PFSK-1 (cell line): ENCODE measurements around the gene CYSRT1.

Experiments
- FOXP2 ChIP-seq: optimal IDR thresholded peaks from 2 replicates; pipeline ENCODE3; 2011; ENCODE audit warnings: borderline replicate concordance, control low read depth, inconsistent platforms; ENCODE audit not compliant: insufficient read depth; ENCODE audit errors: extremely low read length, extremely low read depth
- POLR2AphosphoS5 ChIP-seq: IDR thresholded peaks from 2 replicates; pipeline ENCODE4 v1.6.1; 2012; ENCODE audit warnings: low read depth, mild to moderate bottlenecking, control low read depth, low read length, moderate library complexity
- SIN3A ChIP-seq: IDR thresholded peaks from 2 replicates; pipeline ENCODE4 v1.6.1; 2012; ENCODE audit warnings: mild to moderate bottlenecking, low read length, moderate library complexity, borderline replicate concordance; ENCODE audit not compliant: insufficient read depth
- TAF1 ChIP-seq: IDR thresholded peaks from 2 replicates; pipeline ENCODE4 v1.6.1; 2012; ENCODE audit warnings: low read length, control low read depth, borderline replicate concordance; ENCODE audit not compliant: insufficient read depth
- TF ChIP-seq, protein P1 (sequence below), 2 experiments: IDR thresholded peaks; 2 replicates each; pipeline versions ENCODE4 v1.6.1 to v1.8.0; 2011 to 2012; ENCODE audit warnings: low read depth in 2 of 2, low read length in 2 of 2, control low read depth in 1 of 2, inconsistent platforms in 1 of 2, mild to moderate bottlenecking in 1 of 2, moderate library complexity in 1 of 2; ENCODE audit not compliant: insufficient read depth in 1 of 2

The CYSRT1 gene

DNA sequence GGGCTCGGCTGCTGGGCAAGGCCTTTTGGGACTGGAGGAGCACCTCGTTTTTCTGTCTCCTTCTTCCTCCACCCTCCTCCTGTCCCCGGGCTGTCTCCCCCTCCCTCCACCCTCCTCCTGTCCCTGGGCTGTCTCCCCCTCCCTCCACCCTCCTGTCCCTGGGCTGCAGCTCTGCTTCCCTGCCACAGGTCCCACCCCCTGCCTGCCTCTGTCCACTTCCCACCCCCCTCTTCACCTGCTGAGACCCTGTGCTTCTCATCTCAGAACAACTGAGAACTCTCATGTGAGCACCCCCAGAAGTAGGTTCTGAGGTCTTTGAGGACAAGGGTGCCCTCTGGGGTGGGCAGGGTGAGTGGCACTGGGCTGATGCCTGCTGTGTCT is 46.7 kb downstream of the CYSRT1 start:
- no peak for TF ChIP-seq FOXP2
- TF ChIP-seq, protein P1, sequence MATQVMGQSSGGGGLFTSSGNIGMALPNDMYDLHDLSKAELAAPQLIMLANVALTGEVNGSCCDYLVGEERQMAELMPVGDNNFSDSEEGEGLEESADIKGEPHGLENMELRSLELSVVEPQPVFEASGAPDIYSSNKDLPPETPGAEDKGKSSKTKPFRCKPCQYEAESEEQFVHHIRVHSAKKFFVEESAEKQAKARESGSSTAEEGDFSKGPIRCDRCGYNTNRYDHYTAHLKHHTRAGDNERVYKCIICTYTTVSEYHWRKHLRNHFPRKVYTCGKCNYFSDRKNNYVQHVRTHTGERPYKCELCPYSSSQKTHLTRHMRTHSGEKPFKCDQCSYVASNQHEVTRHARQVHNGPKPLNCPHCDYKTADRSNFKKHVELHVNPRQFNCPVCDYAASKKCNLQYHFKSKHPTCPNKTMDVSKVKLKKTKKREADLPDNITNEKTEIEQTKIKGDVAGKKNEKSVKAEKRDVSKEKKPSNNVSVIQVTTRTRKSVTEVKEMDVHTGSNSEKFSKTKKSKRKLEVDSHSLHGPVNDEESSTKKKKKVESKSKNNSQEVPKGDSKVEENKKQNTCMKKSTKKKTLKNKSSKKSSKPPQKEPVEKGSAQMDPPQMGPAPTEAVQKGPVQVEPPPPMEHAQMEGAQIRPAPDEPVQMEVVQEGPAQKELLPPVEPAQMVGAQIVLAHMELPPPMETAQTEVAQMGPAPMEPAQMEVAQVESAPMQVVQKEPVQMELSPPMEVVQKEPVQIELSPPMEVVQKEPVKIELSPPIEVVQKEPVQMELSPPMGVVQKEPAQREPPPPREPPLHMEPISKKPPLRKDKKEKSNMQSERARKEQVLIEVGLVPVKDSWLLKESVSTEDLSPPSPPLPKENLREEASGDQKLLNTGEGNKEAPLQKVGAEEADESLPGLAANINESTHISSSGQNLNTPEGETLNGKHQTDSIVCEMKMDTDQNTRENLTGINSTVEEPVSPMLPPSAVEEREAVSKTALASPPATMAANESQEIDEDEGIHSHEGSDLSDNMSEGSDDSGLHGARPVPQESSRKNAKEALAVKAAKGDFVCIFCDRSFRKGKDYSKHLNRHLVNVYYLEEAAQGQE (IDR thresholded peaks at IDR 0.05; ENCODE audit: insufficient read depth in 1 of 2, low read depth in 2 of 2, low read length in 2 of 2), result no peak

DNA sequence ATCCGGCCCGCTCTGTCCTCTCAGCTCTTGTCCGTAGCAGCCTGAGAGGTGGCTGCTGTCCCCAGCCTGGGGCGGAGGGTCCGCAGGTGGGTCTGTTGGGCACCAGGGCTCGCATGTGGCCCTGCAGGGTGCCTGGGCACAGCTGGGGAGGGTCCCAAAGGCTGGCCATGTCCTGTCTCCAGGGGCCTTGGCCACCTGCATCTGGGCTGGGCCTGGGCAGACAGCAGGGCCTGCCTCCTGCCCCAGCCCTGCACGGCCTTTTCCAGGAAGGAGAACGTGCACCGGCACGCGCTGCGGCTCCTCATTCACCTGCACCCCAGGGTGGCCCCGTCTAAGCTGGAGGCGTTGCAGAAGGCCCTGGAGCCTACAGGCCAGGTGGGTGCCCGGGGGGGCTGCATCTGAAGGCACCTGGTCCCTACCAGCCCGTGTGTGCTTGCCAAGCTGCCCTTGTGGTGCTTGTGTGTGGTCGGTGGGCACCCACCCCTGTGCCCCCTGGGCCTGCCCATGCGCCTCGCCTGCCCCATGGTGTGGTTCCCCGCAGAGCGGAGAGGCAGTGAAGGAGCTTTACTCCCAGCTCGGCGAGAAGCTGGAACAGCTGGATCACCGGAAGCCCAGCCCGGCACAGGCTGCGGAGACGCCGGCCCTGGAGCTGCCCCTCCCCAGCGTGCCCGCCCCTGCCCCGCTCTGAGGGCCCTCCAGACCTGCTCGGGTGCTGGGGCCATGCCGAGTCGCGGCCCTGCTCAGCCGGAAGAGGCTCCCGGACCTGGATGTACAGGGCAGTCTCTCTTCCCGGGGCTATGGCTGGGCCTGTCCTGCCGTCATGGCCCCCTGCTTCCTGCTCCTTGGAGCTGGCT is 47.5 kb downstream of the CYSRT1 start:
- TF ChIP-seq TAF1 (no peak), SIN3A (no peak), POLR2AphosphoS5 (no peak)

DNA sequence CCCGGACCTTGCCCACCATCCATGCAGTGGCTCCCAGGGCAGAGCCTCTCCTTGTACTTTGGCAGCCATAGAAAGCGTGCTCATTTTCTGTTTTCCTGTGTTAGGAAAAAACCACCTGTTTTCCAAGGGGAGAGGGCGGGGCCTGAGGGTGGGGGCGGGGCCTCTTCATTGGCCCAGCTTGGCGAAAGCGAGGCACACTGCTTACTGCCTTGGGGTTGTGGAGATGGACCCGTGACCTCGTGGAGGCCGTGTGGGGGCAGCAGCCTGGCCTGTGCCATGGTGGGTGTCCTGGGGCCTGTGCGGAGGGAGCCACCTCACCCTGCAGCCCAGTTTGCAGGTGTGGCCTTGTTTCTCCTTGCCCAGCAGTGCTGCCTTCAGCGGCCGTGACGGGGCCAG is 48.1 kb downstream of the CYSRT1 start:
- TF ChIP-seq FOXP2 (no peak), SIN3A (no peak), POLR2AphosphoS5 (no peak), TAF1 (no peak)
- TF ChIP-seq, protein P1 (IDR thresholded peaks at IDR 0.05; ENCODE audit: insufficient read depth in 1 of 2, low read depth in 2 of 2, low read length in 2 of 2), result no peak

DNA sequence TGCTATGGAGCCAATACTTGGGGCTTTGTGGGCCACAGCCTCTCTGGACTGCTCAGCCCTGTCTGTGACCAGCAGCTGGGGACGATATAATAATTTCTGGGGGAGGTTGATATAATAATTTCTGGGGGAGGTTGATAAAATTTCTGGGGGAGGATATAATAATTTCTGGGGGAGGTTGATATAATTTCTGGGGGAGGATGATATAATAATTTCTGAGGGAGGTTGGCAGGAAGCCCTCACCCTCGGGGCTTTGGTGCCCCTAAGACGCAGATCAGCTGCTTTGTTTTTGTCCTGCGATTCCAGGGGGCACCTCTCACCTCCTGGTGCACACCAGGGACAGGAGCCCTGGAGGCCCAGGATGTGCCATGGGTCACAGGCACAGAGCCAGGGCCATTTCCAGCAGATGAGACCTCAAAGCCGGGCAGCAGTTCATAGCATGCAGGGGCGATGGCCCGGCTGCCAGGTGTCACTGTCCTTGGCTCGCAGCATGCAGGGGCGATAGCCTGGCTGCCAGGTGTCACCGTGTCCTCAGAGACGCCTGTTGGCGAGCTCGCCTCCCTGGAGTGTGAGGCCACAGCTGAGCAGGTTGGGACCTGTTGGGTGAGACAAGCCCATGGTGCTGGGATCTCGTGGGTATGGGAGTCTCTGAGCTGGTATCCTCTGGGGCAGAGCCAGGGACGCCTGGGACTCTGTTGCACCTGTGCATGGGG is 48.8 kb downstream of the CYSRT1 start:
- TF ChIP-seq, protein P1 (IDR thresholded peaks at IDR 0.05; ENCODE audit: insufficient read depth in 1 of 2, low read depth in 2 of 2, low read length in 2 of 2), result no peak
- TF ChIP-seq FOXP2, result no peak
- TF ChIP-seq POLR2AphosphoS5, result no peak
- TF ChIP-seq SIN3A, result no peak
- no peak for TF ChIP-seq TAF1

DNA sequence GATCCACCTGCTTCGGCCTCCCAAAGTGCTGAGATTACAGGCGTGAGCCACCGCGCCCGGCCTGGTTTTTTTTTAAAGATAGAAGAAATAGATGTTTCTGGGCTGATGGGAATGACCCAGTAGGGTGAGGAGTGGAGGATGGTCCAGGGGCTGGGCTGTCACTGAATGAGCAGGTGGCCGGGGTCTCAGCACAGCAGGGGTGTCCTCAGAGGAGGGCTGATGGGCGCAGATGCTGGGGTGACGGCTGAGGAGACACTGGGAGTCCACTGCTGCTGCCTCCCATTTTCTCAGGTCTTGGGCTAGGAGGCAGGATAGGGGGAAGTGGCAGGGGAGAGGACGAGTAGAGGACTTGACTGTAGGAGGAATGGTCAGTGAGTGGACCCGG is 50.2 kb downstream of the CYSRT1 start:
- TF ChIP-seq, protein P1 (IDR thresholded peaks at IDR 0.05; ENCODE audit: insufficient read depth in 1 of 2, low read depth in 2 of 2, low read length in 2 of 2), result no peak
- TF ChIP-seq TAF1, result no peak
- TF ChIP-seq POLR2AphosphoS5, result no peak
- TF ChIP-seq FOXP2, result no peak
- TF ChIP-seq SIN3A, result no peak
